ENCODE data around the gene QARS1. TPM values are rescaled to one million over a fixed set of nuclear protein-coding genes. Genes with fewer than 3 reads are reported as not detected.
A peak's percentile ranks its signal among the peaks of the same experiment; 100 is the strongest.

The QARS1 gene
- total and polyA plus RNA-seq, 2 of the 13 experiments (the other 11 are each of a cell fraction or from before 2014, with no cell fraction given), result 307 to 327 TPM

GRCh38 chr3:49092938-49093852, 11.4 kb downstream of the QARS1 start (continued):
- peak; percentile 14; the same call in 1 of the 2 replicates for TF ChIP-seq DMTF1 (CRISPR knock-in tag; IDR thresholded peaks at IDR 0.05)
- TF ChIP-seq ZFP90 (CRISPR knock-in tag; IDR thresholded peaks at IDR 0.05; ENCODE audit: borderline replicate concordance), result 0 out of 2 replicates have a peak, but pooled peaks have one; percentile 41
- peak; percentile 48; the same call in 1 of the 2 replicates for TF ChIP-seq ZNF788 (CRISPR knock-in tag; IDR thresholded peaks at IDR 0.05; ENCODE audit: borderline replicate concordance)
- TF ChIP-seq HOXA5 (CRISPR knock-in tag; IDR thresholded peaks at IDR 0.05), result 0 out of 2 replicates have a peak, but pooled peaks have one; percentile 26
- no peak for TF ChIP-seq TCF12 (IDR thresholded peaks at IDR 0.05)
- no peak for TF ChIP-seq TCF12 (CRISPR knock-in tag; IDR thresholded peaks at IDR 0.05)
- TF ChIP-seq ZBTB39 (CRISPR knock-in tag; IDR thresholded peaks at IDR 0.05), result no peak; the same call in 1 of the 2 replicates
- TF ChIP-seq ZNF24 (IDR thresholded peaks at IDR 0.05), result no peak
- TF ChIP-seq, protein P1, sequence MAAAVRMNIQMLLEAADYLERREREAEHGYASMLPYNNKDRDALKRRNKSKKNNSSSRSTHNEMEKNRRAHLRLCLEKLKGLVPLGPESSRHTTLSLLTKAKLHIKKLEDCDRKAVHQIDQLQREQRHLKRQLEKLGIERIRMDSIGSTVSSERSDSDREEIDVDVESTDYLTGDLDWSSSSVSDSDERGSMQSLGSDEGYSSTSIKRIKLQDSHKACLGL (CRISPR knock-in tag; IDR thresholded peaks at IDR 0.05), result peak; percentile 42; the same call in 1 of the 2 replicates
- TF ChIP-seq FOXC1 (CRISPR knock-in tag; IDR thresholded peaks at IDR 0.05; ENCODE audit: borderline replicate concordance), result 0 out of 2 replicates have a peak, but pooled peaks have one; percentile 45
- 0 out of 2 replicates have a peak, but pooled peaks have one; percentile 46 for TF ChIP-seq ZNF264 (CRISPR knock-in tag; IDR thresholded peaks at IDR 0.05)
- peak; percentile 82 for TF ChIP-seq ATF1 (CRISPR knock-in tag; IDR thresholded peaks at IDR 0.05)
- peak; percentile 42; the same call in 1 of the 2 replicates for TF ChIP-seq POLR2AphosphoS5 (IDR thresholded peaks at IDR 0.05; ENCODE audit: low read depth, low read length)
- TF ChIP-seq ZNF781 (CRISPR knock-in tag; IDR thresholded peaks at IDR 0.05; ENCODE audit: borderline replicate concordance, not compliant biosample characterization), result peak; percentile 55
- TF ChIP-seq ZNF430 (CRISPR knock-in tag; IDR thresholded peaks at IDR 0.05), result peak; percentile 39; the same call in 1 of the 2 replicates
- peak; percentile 8 for TF ChIP-seq PHF5A (CRISPR knock-in tag; IDR thresholded peaks at IDR 0.05; ENCODE audit: low read depth, unreplicated experiment)
- TF ChIP-seq ZBTB1 (CRISPR knock-in tag; IDR thresholded peaks at IDR 0.05; ENCODE audit: borderline replicate concordance), result no peak
- peak; percentile 21; the same call in 1 of the 2 replicates for TF ChIP-seq ZNF543 (CRISPR knock-in tag; IDR thresholded peaks at IDR 0.05)
- peak; percentile 32; the same call in 1 of the 2 replicates for TF ChIP-seq ZSCAN21 (CRISPR knock-in tag; IDR thresholded peaks at IDR 0.05; ENCODE audit: borderline replicate concordance)
